Endometrial microvascular endothelial cells (primary cell): ENCODE results near the gene OBP2A. TPM values are rescaled to one million over a fixed set of nuclear protein-coding genes. Genes with fewer than 3 reads are reported as not detected.
"Not testable (repeated sequence)": the region's sequence is repeated elsewhere in the genome, so short reads cannot be mapped to it uniquely, and the experiment has no call there.

Experiments
- in situ Hi-C: cut with HindIII; loops from 2 replicates; pipeline ENCODE4 v1.10.0; 2017; ENCODE audit warnings: low sequenced_read_pairs, low pct_unique_long_range_greater_than_20kb; ENCODE audit errors: inconsistent ontology term
- total RNA-seq: library from RNA; depleted of rRNA; stranded (reverse); fragments of >200 nt; gene quantifications from one replicate; pipeline ENCODE4 v1.2.3, GENCODE V29; 2015; ENCODE audit errors: inconsistent ontology term

Gene OBP2A
- total RNA-seq, 1 donor from 2014 or later = not detected

DNA sequence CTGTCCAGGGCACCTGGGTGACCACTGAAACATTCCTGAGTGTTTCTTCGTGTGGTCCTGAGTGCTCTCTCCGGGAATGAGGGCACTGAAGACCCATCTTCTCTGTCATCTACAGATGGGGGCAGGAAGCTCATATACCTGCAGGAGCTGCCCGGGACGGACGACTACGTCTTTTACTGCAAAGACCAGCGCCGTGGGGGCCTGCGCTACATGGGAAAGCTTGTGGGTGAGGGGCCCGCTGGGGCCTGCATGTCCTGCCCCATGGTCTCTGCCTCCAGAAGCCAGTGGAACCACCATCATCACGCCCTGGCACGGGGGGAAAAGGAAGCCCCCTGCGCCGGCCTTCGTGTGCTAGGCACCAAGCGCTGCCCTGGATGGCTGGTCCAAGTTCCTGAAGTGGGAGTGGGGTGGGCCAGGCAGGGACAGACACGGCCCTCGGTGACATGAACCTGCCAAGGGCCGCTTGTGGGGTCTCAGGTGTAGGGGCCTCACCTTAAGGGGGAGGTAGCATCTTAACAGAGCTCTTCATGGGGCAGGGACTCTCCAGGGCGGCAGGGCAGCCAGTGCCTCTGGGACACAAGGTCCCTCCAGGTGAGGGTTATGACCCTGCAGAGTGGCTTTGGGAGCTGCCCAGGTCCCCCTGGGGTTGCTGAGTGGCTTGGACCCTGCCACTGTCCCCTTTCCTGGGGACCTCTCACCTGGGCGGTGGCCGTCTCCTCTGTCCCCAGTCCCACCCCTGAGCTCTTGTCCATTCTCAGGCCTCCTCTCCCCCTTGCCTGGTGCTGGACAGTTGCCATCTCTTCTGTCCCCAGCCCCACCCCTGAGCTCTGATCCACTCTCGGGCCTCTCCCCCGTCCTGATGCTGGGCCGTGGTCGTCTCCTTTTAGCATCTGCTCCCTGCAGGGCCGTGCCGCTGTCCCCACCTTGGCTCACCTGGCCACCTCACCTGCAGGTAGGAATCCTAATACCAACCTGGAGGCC lies 2.1 kb downstream of the OBP2A start:
- in situ Hi-C loops = no loop called here

GRCh38 chr9:135549478-135550343 lies 3.8 kb downstream of the OBP2A start:
- in situ Hi-C loops = not testable (repeated sequence)

- in situ Hi-C loops = no loop called here
Measured at GRCh38 chr9:135550344-135550918, 4.5 kb downstream of the OBP2A start.

- in situ Hi-C loops = no loop called here
Measured at GRCh38 chr9:135551031-135551430, 5.1 kb downstream of the OBP2A start.

DNA sequence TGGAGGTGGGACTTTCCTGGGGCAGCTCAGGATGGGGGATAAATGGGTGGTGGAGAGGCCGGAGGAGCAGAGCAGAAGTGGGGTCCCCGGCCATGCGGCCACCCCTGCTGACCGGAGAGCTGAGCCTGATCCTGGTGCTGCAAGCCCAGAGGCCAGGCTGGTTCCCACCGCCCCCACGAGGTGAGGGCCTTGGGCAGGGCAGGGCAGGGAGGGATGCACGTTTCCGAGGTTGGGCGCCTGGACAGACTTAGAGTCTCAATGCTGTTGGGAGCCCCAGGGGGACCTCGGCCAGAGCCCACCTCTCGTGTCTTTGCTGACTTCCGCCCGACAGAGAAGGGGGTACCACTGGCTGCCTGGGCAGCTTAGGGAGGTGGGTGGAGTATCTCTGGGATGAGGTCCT lies 5.5 kb downstream of the OBP2A start:
- in situ Hi-C loops = no loop called here

- in situ Hi-C loops = no loop called here
Measured at GRCh38 chr9:135552021-135552697, 6.2 kb downstream of the OBP2A start.

DNA sequence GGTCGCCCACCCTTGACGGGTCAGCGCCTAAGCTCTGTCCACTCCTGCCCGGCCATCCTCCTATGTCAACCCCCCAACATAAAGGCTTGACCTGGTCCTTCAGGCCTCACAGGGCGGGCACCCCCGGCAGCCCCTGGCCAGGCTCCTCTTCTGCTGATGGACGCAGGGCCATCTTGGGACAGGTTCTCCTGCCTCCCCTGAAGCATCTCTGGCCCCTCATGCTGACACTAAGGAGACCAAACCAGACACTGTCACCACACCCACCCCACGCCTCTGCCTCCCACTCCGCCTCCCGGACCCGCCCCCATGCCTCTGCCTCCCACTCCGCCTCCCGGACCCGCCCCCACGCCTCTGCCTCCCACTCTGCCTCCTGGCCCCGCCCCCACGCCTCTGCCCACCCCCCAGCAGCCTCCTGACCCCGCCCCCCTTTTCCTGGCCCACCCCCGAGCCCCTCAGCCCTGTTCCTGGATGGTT lies 6.8 kb downstream of the OBP2A start:
- in situ Hi-C loops = no loop called here

- in situ Hi-C loops = no loop called here
Measured at GRCh38 chr9:135554718-135555117, 8.8 kb downstream of the OBP2A start.

GRCh38 chr9:135555203-135555602 lies 9.3 kb downstream of the OBP2A start:
- in situ Hi-C loops = no loop called here

- in situ Hi-C loops = no loop called here
Measured at GRCh38 chr9:135555910-135556309, 10.0 kb downstream of the OBP2A start.

GRCh38 chr9:135559606-135560005 lies 13.7 kb downstream of the OBP2A start:
- in situ Hi-C loops = no loop called here

DNA sequence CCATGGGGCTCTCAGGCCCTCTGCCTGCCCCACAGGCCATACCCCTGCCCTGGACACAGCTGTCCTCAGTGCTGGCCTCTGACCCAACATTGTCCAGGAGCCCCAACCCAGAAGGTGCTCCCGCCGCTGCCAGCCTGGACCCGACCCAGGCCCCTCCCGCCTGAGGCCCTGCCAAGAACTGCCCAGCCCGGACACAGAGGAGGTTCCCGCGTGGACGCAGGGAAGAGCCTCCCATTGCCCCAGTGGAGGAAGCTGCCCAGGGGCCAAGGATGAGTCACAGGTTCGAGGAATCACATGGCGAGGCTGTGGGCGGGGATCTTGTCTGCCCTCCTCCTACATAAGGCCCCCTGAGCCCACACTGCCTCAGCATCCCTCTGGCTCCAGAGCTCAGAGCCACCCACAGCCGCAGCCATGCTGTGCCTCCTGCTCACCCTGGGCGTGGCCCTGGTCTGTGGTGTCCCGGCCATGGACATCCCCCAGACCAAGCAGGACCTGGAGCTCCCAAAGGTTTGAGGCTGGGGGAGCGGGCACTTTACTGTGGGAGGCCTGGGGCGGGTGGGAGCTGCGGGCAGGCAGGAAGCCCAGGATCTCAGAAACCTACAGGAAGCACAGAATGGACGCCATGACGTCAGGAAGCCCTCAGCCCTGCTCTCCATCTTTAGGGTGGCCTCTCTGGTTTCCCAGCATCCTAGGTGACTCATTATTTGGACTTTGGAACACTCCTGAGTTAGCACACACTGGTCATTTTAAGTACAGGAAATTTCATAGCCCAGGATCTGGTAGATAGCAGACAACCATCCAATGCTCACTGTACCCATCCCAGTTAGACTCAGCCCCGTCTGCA lies 15.7 kb downstream of the OBP2A start, which contains the start of gene PAEP:
Gene PAEP, plus strand, starts transcription at position 366 of the 844 bp plus-strand sequence.
- in situ Hi-C loops = no loop called here

DNA sequence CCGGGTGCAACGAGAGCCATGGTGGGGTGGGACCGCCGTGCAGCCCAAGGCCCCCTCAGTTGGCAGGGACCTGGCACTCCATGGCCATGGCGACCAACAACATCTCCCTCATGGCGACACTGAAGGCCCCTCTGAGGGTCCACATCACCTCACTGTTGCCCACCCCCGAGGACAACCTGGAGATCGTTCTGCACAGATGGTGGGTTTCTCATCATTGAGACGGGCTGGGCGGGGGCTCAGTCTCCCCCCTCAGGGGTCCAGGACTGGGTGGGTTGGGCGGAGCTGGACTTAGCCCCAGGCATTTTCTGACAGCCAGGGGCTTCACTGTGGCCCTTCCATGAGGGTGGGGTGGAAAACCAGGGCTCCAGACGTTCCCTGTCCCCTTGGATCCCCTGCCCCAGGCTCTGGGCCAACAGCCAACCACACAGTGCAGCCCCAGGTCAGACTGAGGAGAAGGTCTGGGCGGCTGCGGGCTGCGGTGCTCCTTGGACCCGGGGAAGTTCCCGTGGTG lies 16.4 kb downstream of the OBP2A start:
- in situ Hi-C loops = no loop called here

- in situ Hi-C loops = no loop called here
Measured at GRCh38 chr9:135563039-135563476, 17.1 kb downstream of the OBP2A start.

DNA sequence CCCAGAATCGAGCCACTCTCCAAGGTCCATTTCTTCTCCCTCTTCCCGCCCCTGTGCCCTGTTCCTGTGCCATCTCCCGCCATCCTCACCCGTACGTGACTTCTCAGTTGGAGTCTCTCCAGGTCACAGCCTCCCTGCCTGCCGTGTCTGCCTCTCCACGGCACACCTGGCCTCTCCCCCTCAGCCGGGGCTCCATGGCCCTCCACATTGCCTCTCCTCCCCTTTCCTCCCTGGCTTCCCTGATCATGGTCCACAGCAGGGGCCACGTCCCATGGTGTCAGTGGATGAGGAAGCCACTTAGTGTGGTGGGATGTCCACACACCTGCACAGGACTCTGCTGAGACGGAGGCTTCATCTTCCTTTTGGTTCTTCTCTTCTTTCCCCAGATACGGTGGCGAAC lies 17.9 kb downstream of the OBP2A start:
- in situ Hi-C loops = no loop called here

DNA sequence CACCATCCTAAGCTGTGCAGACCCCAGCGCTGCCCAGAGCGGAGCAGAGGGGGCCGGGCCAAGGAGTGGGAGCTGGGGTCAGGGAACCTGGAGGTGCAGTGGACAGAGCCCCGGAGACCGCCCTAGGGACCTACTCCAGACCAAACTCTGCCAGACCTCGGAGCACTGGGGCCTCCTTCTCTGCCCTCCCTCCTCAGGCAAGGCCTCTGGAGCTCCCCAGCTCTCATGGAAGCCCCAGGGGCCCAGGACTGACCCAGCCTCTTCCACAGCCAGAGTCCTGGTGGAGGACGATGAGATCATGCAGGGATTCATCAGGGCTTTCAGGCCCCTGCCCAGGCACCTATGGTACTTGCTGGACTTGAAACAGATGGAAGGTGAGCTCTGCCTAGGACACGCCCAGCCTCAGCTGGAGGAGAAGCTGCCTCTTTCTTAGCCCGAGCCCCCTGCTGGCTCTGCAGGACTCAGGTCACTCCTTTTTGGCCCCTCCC lies 19.3 kb downstream of the OBP2A start:
- in situ Hi-C loops = no loop called here

GRCh38 chr9:135565636-135566035 lies 19.7 kb downstream of the OBP2A start:
- in situ Hi-C loops = no loop called here
